ENCODE data around the gene STAG1.

DNA sequence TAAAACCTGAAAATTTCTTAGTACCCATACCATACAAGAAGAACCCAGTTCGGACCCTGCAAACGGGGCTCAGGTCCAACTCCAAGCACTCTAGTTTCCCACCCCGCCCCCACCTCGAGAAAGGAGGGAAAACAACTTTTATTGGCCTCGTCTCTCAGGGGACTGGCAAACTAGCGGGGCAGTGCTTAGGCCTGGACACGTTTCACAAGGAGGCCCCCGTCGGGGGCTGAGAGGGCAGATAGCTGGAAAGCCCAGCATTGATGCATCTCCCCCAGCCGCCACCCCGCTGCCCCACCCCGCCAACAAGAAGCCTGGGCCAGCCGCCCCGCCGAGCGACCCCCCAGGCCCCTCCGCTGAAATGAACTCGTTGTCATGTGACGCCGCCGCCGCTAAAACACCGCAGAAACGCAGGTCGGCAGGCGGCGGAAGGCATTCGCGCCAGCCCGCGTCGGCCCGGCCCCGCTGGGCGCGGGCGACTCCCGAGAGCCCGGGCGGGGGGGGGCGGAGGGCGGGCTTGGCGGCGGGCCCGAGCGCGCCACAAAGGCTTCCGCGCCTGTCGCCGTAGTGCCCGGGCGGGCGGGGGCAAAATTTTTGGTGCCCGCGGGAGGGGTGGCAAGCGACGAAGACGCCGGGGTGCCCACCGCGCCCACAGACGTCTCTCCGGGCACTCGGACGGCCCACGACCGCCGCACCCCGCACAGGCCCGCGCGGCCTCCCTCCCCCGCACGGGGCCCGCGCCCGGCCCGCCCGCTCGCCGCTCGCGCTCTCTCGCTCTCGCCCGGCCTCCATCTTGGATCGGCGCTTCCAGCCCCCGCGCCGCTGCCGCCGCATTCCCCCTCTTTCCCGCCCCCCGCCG lies 634 bp downstream of the STAG1 start:
- TF ChIP-seq, protein P1, sequence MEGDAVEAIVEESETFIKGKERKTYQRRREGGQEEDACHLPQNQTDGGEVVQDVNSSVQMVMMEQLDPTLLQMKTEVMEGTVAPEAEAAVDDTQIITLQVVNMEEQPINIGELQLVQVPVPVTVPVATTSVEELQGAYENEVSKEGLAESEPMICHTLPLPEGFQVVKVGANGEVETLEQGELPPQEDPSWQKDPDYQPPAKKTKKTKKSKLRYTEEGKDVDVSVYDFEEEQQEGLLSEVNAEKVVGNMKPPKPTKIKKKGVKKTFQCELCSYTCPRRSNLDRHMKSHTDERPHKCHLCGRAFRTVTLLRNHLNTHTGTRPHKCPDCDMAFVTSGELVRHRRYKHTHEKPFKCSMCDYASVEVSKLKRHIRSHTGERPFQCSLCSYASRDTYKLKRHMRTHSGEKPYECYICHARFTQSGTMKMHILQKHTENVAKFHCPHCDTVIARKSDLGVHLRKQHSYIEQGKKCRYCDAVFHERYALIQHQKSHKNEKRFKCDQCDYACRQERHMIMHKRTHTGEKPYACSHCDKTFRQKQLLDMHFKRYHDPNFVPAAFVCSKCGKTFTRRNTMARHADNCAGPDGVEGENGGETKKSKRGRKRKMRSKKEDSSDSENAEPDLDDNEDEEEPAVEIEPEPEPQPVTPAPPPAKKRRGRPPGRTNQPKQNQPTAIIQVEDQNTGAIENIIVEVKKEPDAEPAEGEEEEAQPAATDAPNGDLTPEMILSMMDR (conservative IDR thresholded peaks at IDR 0.05; ENCODE audit: low read length) = no peak
- no peak for TF ChIP-seq EZH2phosphoT487 (IDR thresholded peaks at IDR 0.05; ENCODE audit: borderline replicate concordance)

Data from Loucy (cell line).